CD14-positive monocyte (primary cell): ENCODE data around the gene SAAL1. TPM values are rescaled to one million over a fixed set of nuclear protein-coding genes. Genes with fewer than 3 reads are reported as not detected.

Experiments used
- DNase-seq, 3 donors: peaks; one replicate each; pipeline ENCODE4 v3.0.0-alpha.2; 2011 to 2022
- H2AFZ ChIP-seq: 2 replicates; pipeline ENCODE4 v1.6.0; 2012; ENCODE audit warnings: mild to moderate bottlenecking, low read depth, low read length, inconsistent platforms; ENCODE audit not compliant: insufficient read depth, poor library complexity, severe bottlenecking
- H3K27ac ChIP-seq, 2 donors: 1 replicate in 1 of 2; 2 replicates in 1 of 2; pipeline ENCODE4 v1.5.1; 2012 to 2013; ENCODE audit warnings: low read length in 2 of 2, control low read depth in 1 of 2, inconsistent platforms in 1 of 2, low read depth in 1 of 2, mild to moderate bottlenecking in 1 of 2
- H3K27me3 ChIP-seq, 2 donors: one replicate each; pipeline versions ENCODE4 v1.6.0 to v1.6.1; 2011 to 2013; ENCODE audit warnings: low read length in 2 of 2; ENCODE audit not compliant: control insufficient read depth in 2 of 2, insufficient read depth in 2 of 2
- H3K36me3 ChIP-seq, 2 donors: replicated peaks in 1 of 2; 1 replicate in 1 of 2; 2 replicates in 1 of 2; pipeline versions ENCODE4 v1.5.1 to v1.6.1; 2012 to 2013; ENCODE audit warnings: low read length in 2 of 2, control low read depth in 1 of 2, inconsistent platforms in 1 of 2, mild to moderate bottlenecking in 1 of 2; ENCODE audit not compliant: insufficient read depth in 2 of 2, control insufficient read depth in 1 of 2
- H3K4me1 ChIP-seq, 2 donors: 1 replicate in 1 of 2; 2 replicates in 1 of 2; pipeline versions ENCODE4 v1.5.1 to v1.6.1; 2012 to 2013; ENCODE audit warnings: low read length in 2 of 2, control low read depth in 1 of 2, inconsistent platforms in 1 of 2, mild to moderate bottlenecking in 1 of 2, moderate library complexity in 1 of 2; ENCODE audit not compliant: insufficient read depth in 2 of 2, control insufficient read depth in 1 of 2
- H3K4me2 ChIP-seq: replicated peaks from 2 replicates; pipeline ENCODE3; 2012; ENCODE audit warnings: low read length, moderate library complexity, mild to moderate bottlenecking; ENCODE audit not compliant: poor library complexity, severe bottlenecking; ENCODE audit errors: extremely low read depth
- H3K4me3 ChIP-seq, 3 experiments: fragments of 200-600 bp in 1 of 3; sonication (generic) in 1 of 3; replicated peaks in 1 of 3; 1 replicate in 2 of 3; 2 replicates in 1 of 3; pipeline ENCODE4 v1.5.1; 2011 to 2013; ENCODE audit warnings: low read length in 3 of 3, mild to moderate bottlenecking in 3 of 3, control low read depth in 2 of 3, low read depth in 2 of 3, inconsistent platforms in 1 of 3, moderate library complexity in 1 of 3
- H3K79me2 ChIP-seq: 2 replicates; pipeline ENCODE4 v1.6.0; 2012; ENCODE audit warnings: mild to moderate bottlenecking, control low read depth, inconsistent platforms, low read length, moderate library complexity; ENCODE audit not compliant: insufficient read depth
- H3K9ac ChIP-seq: 2 replicates; pipeline ENCODE4 v1.6.0; 2017; ENCODE audit warnings: low read length, mild to moderate bottlenecking; ENCODE audit not compliant: insufficient read depth, poor library complexity, severe bottlenecking
- H3K9me3 ChIP-seq, 2 donors: replicated peaks in 1 of 2; 1 replicate in 1 of 2; 2 replicates in 1 of 2; pipeline versions ENCODE4 v1.5.1 to v1.6.1; 2012 to 2013; ENCODE audit warnings: low read length in 2 of 2, control low read depth in 1 of 2; ENCODE audit not compliant: control insufficient read depth in 1 of 2, insufficient read depth in 1 of 2
- H4K20me1 ChIP-seq: 2 replicates; pipeline ENCODE4 v1.6.0; 2012; ENCODE audit warnings: mild to moderate bottlenecking, low read length, control low read depth, moderate library complexity; ENCODE audit not compliant: insufficient read depth
- H3K27ac Mint-ChIP-seq, 7 donors: one replicate each; pipeline ENCODE4 v1.8.0; 2020; ENCODE audit warnings: mild to moderate bottlenecking in 7 of 7, mixed read lengths in 7 of 7, moderate library complexity in 6 of 7, inconsistent platforms in 2 of 7
- H3K27me3 Mint-ChIP-seq, 3 donors: one replicate each; pipeline ENCODE4 v1.8.0; 2021 to 2022; ENCODE audit warnings: low read depth in 3 of 3, mild to moderate bottlenecking in 3 of 3, mixed read lengths in 3 of 3, moderate library complexity in 3 of 3, inconsistent platforms in 1 of 3
- H3K36me3 Mint-ChIP-seq, 2 donors: one replicate each; pipeline ENCODE4 v1.8.0; 2020; ENCODE audit warnings: mixed read lengths in 2 of 2, inconsistent platforms in 1 of 2, mild to moderate bottlenecking in 1 of 2
- H3K4me1 Mint-ChIP-seq: one replicate; pipeline ENCODE4 v1.8.0; 2020; ENCODE audit warnings: mild to moderate bottlenecking, mixed read lengths
- H3K4me3 Mint-ChIP-seq, 2 donors: one replicate each; pipeline ENCODE4 v1.8.0; 2020; ENCODE audit warnings: mild to moderate bottlenecking in 2 of 2, mixed read lengths in 2 of 2, moderate library complexity in 1 of 2
- H3K9me3 Mint-ChIP-seq, 7 donors: one replicate each; pipeline ENCODE4 v1.8.0; 2020 to 2022; ENCODE audit warnings: mixed read lengths in 7 of 7, mild to moderate bottlenecking in 6 of 7, moderate library complexity in 6 of 7, inconsistent platforms in 2 of 7
- intact Hi-C, 2 donors: fragments of 100-400 bp; cut with micrococcal nuclease; formaldehyde crosslinking; loops; one replicate each; pipeline versions ENCODE4 v1.15.0 to v1.15.1; 2023
- polyA plus RNA-seq, 3 donors: library from polyadenylated mRNA; depleted of rRNA in 1 of 3; unstranded in 2 of 3; stranded (reverse) in 1 of 3; fragments of 300-500 nt in 2 of 3; fragments of >200 nt in 1 of 3; fragmentation: Illumina TruSeq in 2 of 3; gene quantifications; 1 replicate in 2 of 3; 2 replicates in 1 of 3; pipeline ENCODE4 v1.2.3, GENCODE V29; 2012 to 2021
- small RNA-seq: library from RNA; depleted of rRNA; stranded (forward); fragments of <200 nt; gene quantifications from one replicate; pipeline ENCODE3, GENCODE V24; 2012; ENCODE audit warnings: low read depth; ENCODE audit not compliant: insufficient read length
- TF ChIP-seq, protein P1 (sequence below): fragments of 200-600 bp; IDR thresholded peaks from one replicate; pipeline ENCODE4 v1.8.0; 2022; ENCODE audit warnings: antibody characterized with exemption, mild to moderate bottlenecking

SAAL1 gene
- polyA plus RNA-seq, 3 donors = 6.4 to 10.2 (median 7.6) TPM

DNA sequence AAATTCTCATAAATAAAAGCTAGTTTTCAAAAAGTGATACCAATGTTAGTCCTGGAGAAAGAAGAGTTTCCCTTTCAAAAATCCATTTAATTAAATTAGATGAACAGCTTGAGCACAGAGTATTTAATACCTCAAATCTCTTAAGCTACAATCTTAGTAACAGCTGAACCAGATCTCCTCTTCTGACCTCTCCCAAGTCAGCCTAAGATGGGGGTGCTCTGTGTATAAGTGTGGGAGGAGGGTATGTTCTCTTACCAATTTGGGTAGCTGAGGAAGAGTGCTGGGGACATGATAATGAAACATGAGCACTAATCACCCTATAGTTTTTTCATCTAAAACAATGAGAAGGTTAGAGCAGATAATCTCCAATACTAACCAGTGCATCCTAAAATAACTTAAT, 69.4 kb downstream of the SAAL1 start:
- no peaks in the 10 kb centered on the region for H3K4me1 ChIP-seq
- peaks cover 0 to 2% of the 10 kb centered on the region in 2 donors for H3K27me3 ChIP-seq
- H3K9ac ChIP-seq = no peak overlapping the region
- no peak overlapping the region for H3K4me2 ChIP-seq
- no peaks in the 10 kb centered on the region for H3K9me3 Mint-ChIP-seq
- peaks cover 0 to 3% (median 0%) of the 10 kb centered on the region in 3 donors for H3K27me3 Mint-ChIP-seq
- H3K79me2 ChIP-seq = no peaks in the 10 kb centered on the region
- H2AFZ ChIP-seq = no peak overlapping the region
- DNase-seq = no peak
- intact Hi-C loops = no loop called here
- H3K27ac ChIP-seq = no peak overlapping the region
- no peaks in the 10 kb centered on the region for H3K36me3 Mint-ChIP-seq
- no peaks in the 10 kb centered on the region for H3K9me3 ChIP-seq
- no peaks in the 10 kb centered on the region for H3K4me1 Mint-ChIP-seq
- TF ChIP-seq, protein P1, sequence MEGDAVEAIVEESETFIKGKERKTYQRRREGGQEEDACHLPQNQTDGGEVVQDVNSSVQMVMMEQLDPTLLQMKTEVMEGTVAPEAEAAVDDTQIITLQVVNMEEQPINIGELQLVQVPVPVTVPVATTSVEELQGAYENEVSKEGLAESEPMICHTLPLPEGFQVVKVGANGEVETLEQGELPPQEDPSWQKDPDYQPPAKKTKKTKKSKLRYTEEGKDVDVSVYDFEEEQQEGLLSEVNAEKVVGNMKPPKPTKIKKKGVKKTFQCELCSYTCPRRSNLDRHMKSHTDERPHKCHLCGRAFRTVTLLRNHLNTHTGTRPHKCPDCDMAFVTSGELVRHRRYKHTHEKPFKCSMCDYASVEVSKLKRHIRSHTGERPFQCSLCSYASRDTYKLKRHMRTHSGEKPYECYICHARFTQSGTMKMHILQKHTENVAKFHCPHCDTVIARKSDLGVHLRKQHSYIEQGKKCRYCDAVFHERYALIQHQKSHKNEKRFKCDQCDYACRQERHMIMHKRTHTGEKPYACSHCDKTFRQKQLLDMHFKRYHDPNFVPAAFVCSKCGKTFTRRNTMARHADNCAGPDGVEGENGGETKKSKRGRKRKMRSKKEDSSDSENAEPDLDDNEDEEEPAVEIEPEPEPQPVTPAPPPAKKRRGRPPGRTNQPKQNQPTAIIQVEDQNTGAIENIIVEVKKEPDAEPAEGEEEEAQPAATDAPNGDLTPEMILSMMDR = no peak
- H4K20me1 ChIP-seq = no peaks in the 10 kb centered on the region
- no peak overlapping the region for H3K27ac Mint-ChIP-seq
- H3K4me3 Mint-ChIP-seq = no peak overlapping the region
- no peak overlapping the region for H3K4me3 ChIP-seq
- H3K36me3 ChIP-seq = no peaks in the 10 kb centered on the region

Small RNAs within 50 kb of the gene (small RNA-seq; reads per million reads assigned to genes)
- gene HIGD1AP5 = not detected

Other genes with a start within 250 kb of the SAAL1 start
- 10 to 100 TPM; 14.3 to 33.7 (median 33.3) TPM for gene SERGEF, start 93.0 kb downstream of the SAAL1 start, polyA plus RNA-seq
- gene TPH1, start 59.8 kb downstream of the SAAL1 start, polyA plus RNA-seq = under 1 TPM in 1 of 3 donors, not detected in 2; 0.15 TPM
- not detected for gene MRGPRX3, start 26.5 kb upstream of the SAAL1 start, polyA plus RNA-seq
- not detected for gene MRGPRX4, start 66.8 kb upstream of the SAAL1 start, polyA plus RNA-seq
- gene SAA4, start 130.7 kb upstream of the SAAL1 start, polyA plus RNA-seq = not detected
- not detected for gene SAA2, start 142.6 kb upstream of the SAAL1 start, polyA plus RNA-seq
- gene SAA1, start 160.2 kb upstream of the SAAL1 start, polyA plus RNA-seq = not detected
- 10 to 100 TPM; 11.4 to 17.7 (median 12.9) TPM for gene HPS5, start 216.1 kb upstream of the SAAL1 start, polyA plus RNA-seq
- 10 to 100 TPM; 23.0 to 26.6 (median 26.2) TPM for gene GTF2H1, start 216.5 kb upstream of the SAAL1 start, polyA plus RNA-seq